ENCODE data around the gene DEFB114.

DEFB114 gene

DNA sequence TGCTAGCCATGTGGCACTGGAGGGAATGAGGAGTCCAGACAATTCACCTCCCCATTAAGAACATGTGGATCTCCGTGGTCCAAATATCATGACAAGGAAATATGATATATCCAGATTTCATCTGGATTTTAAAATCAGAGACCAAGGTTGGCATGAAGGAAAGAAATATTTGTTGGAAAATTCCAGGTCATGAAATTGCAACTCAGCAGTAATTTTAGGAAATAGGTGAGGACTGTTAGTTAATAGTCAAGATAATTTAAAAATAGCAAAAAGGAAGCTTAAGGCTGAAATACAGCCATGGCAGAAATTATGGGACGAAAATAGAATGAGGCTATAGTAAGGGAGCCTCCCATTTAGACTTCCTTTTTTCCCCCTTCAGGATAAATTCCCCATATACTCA is 26.9 kb downstream of the DEFB114 start:
- TF ChIP-seq CTCF (conservative IDR thresholded peaks at IDR 0.05) = no peak
- H3K27ac ChIP-seq = no peak overlapping the region

GRCh38 chr6:49935387-49935786 is 28.6 kb downstream of the DEFB114 start:
- no peak for TF ChIP-seq CTCF (conservative IDR thresholded peaks at IDR 0.05)
- no peak overlapping the region for H3K27ac ChIP-seq

DNA sequence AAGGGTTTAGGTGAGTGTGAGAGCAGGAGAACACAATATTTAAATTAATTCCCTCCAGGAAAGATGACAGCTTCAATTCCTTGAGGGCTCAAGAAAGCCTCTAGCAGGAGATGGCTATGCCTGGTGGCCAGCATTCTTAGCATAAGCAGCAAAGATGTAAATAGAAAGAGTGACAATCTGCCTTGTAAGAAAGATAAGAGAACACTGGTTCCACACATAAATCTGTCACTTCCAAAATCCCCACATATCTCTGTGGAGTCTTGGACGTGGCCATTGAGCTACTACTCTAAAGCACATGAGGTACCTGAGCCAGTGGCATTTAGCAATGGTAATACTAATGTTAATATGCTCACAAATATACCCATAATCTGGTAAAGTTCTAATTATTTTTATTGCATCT is 29.2 kb downstream of the DEFB114 start:
- no peak for TF ChIP-seq CTCF (conservative IDR thresholded peaks at IDR 0.05)
- H3K27ac ChIP-seq = no peak overlapping the region

- no peak overlapping the region for H3K27ac ChIP-seq
- no peak for TF ChIP-seq CTCF (conservative IDR thresholded peaks at IDR 0.05)
These were observed 30.4 kb downstream of the DEFB114 start for GRCh38 chr6:49933526-49933925.

GRCh38 chr6:49929340-49929739 is 34.6 kb downstream of the DEFB114 start:
- H3K27ac ChIP-seq = no peak overlapping the region
- TF ChIP-seq CTCF (conservative IDR thresholded peaks at IDR 0.05) = no peak

GRCh38 chr6:49923826-49924225 is 40.1 kb downstream of the DEFB114 start:
- no peak; the same call in 1 of the 2 replicates for TF ChIP-seq CTCF (conservative IDR thresholded peaks at IDR 0.05)
- H3K27ac ChIP-seq = no peak overlapping the region

- TF ChIP-seq CTCF (conservative IDR thresholded peaks at IDR 0.05) = no peak
These were observed 43.9 kb downstream of the DEFB114 start for GRCh38 chr6:49919935-49920644.

More at GRCh38 chr6:49919935-49920644, 43.9 kb downstream of the DEFB114 start:
- H3K27ac ChIP-seq = no peak overlapping the region

Measured in VCaP (cell line).